Iris pigment epithelial cell (primary cell): ENCODE data around the gene HEPACAM.
A peak's percentile ranks its signal among the peaks of the same experiment; 100 is the strongest.

Source experiments
- DNase-seq: peaks from one replicate; pipeline ENCODE4 v3.0.0-alpha.2; 2011; ENCODE audit warnings: low read depth

The HEPACAM gene

DNA sequence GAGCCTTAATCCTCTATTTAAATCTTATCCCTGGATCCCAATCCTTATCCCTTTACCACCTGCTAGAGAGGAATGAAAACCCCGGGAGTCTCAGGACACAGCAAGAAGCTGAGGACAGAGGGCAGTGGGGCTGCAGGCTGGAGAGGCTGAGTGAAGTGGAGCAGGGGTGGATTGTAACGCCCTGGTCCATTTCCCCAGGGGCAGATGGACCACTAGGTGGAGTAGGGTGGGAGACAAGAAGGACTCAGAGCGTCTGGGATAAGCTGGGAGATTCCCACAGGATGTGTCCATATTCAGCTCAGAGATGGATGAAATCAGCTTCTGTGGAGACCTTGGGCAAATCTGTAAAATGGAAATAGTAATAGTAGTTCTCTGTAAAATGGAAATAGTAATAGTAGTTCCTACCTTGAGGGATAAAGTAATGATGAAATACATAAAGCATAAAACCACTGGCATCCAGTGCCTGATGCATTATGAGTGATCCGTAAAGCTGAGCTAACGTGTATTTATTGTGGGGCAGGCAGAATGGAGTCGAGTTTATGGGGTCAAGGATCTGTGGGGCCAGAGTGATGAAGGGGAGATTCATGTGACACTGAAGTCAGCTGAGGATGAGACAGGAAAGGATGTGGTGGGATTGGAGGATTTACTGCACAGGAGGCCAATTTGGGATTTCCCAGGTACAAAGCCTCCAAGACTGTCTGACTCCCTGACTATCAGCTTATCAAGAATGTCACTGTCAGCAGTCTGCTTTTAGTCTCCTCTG, 36.3 kb downstream of the HEPACAM start:
- DNase-seq, result no peak

DNA sequence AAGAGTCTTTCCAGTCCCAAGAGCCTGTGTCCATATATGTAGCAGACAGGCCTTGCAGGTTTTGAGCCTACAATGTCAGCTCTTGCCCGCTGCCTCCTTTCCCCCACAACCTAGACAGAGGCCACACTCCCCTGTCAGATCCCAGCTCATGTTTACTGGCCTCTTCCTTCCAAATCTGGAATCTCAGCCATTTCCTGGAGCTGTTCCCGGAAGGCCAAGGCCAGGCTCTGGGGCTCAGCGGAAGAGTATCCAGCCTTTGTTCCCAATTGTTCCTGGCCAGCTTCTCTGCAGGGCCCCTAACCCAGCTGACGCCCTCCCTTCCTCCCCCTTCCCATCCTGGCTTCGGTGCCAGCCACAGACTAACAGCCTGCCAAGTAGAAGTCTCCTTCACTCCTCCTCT, 37.1 kb downstream of the HEPACAM start:
- no peak for DNase-seq

DNA sequence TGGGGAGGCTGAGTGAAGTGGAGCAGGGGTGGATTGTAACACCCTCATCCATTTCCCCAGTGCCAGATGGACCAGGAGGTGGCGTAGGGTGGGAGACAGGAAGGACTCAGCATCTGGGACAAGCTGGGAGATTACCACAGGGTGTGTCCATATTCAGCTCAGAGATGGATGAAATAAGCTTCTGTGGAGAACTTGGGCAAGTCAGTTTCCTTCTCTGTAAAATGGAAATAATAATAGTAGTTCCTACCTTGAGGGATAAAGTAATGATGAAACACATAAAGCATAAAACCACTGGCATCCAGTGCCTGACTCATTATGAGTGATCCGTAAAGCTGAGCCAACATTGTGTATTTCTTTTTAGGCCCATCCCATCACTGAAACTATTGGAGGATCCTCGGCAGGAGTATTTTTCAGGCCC, 37.6 kb downstream of the HEPACAM start:
- peak; percentile 93 for DNase-seq

GRCh38 chr11:124897674-124898262, 38.1 kb downstream of the HEPACAM start, which contains the start of gene ROBO4:
ROBO4 (minus strand) TSS chr11:124897865; CDS start chr11:124897795, 70 bp downstream.
- peak; percentile 7 for DNase-seq

DNA sequence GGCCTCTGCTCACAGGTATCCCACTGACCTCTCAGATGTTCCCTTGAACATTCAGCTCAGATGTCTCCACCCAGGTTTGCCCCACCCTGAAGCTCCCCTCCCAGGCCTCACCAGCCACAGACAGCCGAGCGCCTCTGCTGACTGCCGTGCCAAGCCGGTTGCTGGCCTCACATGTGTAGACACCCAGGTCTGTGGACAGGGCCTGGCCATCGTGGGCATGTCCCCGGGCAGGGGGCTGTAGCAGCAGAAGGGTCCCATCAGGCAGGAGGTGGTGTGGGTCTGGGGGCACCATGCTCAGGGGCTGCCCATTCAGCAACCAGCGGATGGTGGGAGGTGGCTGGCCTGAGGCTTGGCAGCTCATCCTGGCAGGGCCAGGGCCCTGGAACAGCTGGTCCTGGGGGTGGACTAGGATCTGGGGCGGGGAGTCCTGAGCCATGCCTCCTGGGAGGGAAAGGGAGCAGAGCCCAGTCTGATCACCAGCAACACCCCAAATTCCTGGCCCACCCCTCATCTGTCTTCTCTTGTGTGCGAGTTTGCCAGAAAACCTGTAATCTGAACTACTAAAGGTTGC, 38.9 kb downstream of the HEPACAM start:
- no peak for DNase-seq

GRCh38 chr11:124896071-124896750, 39.6 kb downstream of the HEPACAM start:
- DNase-seq, result no peak

GRCh38 chr11:124895471-124895971, 40.3 kb downstream of the HEPACAM start:
- DNase-seq, result no peak

DNA sequence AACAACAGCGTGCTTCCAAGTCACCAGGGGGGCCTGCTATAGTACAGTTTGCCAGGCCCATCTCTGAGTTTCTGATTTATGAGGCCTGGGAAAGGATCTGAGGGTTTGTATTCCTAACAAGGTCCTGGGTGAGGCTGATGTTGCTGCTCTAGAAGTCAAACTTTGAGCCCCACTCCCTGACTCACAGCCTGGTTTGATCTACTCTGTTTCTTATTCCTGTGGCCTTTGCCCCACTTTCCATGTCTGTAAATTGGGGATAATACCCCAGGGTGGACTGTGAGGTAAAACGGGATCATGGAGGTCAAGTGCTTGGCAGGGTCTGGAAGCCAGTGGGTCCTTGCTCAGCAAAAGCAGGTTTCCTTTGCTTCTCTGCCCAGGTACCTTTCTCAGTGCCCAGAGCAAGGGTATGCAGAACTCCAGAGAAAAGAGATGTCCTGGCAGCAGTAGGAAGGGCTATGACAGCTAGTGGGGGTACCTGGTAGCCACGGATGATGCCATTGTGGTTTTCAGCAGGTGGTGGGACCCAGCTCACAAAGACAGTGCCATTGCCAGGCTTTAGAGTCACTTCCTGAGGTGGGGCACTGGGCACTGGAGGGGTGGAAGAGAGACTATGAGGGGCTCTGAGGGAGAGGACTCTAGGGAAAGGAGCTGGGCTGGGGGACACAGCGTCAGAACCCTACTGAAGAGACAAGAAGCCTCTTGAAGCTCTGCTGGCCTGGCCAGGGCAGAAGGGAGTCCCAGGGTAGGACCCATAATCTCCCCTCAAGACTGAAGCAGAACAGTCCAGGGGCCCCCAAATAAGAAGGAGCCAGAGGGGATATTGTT, 41.0 kb downstream of the HEPACAM start:
- no peak for DNase-seq

DNA sequence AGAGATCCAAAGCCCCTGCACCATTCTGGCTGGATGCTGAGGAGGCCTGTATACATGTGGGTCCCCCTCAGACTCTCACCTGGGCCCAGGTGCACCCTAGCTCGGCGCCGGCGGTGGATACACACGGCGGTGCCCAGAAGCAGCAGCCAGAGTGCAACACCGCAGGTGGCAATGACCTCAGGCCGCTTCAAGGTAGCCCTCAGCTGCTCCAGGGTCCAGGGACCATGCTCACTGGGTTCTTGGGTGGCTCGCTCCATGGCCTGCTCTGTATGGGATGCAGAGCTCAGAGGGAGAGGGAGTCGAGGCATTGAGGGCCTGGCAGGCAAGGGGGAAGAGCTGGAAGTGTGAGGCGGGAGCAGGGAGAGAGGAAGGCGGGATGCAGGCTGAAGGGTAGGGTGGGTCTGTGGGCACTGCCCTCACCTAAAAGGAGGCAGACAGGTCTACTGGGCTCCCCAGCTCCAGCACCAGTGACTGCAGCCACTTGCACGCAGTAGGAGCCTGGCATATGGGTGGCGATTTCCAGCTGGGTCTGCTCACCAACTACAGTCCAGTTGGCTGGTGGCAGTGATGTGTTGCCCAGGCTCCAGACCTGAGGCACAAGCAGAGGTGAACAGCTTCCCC, 42.0 kb downstream of the HEPACAM start:
- no peak for DNase-seq

DNA sequence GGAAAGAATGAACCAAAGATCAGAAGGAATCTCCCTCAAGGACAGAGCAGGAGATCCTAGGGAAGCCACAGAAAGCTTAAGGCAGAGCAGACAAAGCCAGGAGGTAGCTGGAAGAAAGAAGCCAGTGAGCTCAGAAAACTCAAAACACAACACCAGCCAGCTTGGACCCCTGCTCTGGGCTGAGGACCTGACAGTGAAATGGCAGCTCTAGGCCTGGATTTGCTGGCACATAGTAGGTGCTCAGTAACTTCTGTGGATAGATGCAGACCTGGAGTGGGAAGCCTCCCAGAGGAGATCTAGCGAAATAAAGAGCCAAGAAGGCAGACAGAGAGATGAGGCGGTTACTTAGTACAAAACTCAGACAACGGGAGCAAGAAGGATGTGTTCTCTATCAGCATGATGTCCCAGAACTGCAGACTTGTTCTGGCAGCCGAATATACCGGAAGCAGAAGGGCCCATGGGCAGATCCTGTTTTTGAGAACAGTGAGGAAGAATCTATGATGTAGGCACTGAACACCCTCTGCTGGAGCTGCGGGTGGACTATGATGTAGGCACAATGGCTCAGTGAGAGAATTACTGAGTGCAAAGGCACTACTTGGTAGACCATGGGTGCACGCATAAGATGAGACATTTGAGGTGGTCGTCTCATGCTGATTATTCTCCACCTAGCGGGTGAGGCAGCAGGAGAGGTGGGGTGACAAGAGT, 42.9 kb downstream of the HEPACAM start:
- DNase-seq, result no peak

DNA sequence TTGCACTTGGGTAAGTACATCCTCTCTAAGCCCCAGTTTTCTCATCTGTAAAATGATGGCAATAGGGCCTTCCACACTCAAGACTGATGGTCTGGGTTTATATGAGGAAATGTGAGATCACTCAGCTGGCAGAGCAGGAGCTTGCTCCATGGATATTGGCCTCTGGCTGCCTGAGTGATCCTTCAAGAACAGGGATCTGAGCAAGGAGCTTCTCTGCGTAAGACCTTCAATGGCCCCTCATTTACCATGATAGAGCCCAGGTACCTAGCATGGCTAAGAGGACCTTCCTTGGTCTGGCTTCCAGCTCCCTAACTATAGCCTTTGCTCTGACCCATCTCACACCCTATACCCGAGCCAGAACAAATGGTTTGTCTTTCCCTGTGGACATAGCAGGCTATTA, 43.7 kb downstream of the HEPACAM start:
- DNase-seq, result no peak

DNA sequence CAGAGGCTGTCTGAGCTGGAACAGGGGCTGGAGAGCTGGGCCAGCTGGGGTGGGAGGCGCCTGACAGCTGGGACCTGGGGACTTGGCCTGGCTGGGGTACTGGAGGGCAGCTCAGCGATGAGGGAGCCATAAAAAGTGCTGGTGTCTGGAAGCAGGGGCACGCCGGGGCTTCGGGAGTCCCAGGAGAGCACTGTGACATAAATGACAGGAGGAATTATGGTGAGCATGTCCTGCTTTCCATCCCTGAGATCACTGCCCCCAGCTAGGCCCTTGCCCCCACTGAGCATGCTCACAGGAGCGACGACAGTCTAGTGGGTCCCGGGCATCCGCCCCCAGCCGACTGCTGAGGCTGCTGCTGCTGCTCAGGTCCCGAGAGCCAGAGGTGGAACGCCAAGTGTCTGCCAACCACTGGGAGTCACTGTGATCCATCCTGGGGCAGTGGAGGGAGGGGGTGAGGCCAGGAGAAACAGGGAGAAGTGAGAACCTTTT, 44.4 kb downstream of the HEPACAM start:
- DNase-seq, result no peak

- no peak for DNase-seq
Measured at GRCh38 chr11:124890683-124891372, 45.0 kb downstream of the HEPACAM start.

GRCh38 chr11:124890151-124890550, 45.7 kb downstream of the HEPACAM start:
- no peak for DNase-seq

DNA sequence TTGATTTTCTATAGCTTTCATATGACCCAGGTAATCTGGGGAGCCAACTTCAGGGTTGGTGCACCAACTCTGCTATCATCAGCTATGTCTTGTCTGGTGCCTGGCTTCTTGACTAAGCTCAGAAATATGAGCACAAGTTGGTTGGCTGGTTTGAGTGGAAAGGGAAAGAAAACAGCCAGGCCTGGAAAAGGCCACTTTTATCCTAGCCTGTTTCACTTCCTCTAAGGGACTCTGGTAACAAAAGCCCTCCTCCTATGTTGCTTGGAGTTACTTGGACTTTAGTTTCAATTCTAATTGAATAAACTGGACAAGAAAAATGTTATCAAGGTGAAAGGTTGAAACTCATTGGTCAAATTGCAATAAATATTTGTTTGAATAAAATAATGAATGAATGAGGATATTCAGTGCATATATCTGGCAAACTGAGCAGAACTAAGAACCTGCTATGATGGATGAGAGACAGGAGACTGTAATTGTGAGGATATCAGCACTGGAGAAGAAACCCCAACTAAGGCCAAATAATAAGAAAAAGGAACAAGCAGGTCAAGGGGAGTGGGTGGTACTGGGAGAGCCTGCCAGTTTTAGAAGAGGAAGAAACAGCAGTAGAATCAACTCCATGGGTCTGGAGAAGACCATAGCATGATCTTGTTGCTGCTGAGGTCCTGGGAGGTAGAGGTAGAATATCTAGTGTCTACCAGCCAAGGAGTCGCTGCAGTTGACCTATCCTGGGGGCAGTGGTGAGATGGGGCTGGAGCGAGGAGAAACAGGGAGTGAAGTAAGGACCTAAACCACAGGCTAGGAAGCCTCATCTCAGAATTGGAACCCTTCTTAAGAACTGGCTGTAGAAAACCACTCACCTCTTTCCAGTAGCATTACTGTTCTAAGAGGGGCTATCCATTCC, 46.4 kb downstream of the HEPACAM start:
- no peak for DNase-seq

GRCh38 chr11:124887667-124888013, 48.2 kb downstream of the HEPACAM start:
- no peak for DNase-seq

DNA sequence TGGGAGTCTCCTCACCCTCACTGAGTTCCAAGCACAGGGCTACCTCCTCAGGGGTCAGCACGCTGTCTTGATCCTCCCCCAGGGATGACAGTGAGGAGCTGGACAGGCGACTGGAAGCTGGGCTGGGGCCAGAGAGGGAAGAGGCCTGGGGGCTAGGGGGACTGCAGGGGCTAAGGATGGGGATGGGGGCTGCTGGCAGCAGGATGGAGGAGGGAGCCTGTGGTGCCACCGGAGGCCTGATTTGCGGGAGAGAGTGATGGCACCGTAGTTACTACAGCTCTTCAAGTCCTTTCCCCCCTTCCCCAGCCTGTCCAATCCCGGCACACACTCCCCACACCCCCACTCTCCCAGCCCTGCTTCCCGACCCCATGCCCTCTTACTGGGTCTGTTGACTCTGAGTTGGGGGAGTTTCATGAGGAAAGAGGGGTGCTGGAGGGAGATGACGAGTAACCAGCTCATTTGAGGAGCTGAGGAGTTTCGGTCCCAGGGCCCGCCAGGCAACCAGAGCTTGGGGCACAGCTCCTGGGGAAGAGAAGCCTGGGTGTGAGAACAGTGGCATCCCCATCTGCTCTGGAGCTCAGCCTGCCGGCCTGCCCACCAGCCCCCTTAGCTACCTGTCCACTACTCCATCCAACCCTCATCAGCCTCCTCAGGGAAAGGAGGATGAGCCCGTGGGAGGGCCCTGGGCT, 48.7 kb downstream of the HEPACAM start:
- DNase-seq, result no peak

GRCh38 chr11:124886476-124886875, 49.4 kb downstream of the HEPACAM start:
- no peak for DNase-seq
